ENCODE data around the gene PGAM4.

GRCh38 chrX:77922787-77923186, 46.7 kb downstream of the PGAM4 start:
- TF ChIP-seq, protein P1, sequence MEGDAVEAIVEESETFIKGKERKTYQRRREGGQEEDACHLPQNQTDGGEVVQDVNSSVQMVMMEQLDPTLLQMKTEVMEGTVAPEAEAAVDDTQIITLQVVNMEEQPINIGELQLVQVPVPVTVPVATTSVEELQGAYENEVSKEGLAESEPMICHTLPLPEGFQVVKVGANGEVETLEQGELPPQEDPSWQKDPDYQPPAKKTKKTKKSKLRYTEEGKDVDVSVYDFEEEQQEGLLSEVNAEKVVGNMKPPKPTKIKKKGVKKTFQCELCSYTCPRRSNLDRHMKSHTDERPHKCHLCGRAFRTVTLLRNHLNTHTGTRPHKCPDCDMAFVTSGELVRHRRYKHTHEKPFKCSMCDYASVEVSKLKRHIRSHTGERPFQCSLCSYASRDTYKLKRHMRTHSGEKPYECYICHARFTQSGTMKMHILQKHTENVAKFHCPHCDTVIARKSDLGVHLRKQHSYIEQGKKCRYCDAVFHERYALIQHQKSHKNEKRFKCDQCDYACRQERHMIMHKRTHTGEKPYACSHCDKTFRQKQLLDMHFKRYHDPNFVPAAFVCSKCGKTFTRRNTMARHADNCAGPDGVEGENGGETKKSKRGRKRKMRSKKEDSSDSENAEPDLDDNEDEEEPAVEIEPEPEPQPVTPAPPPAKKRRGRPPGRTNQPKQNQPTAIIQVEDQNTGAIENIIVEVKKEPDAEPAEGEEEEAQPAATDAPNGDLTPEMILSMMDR (IDR thresholded peaks at IDR 0.05) = no peak
- TF ChIP-seq POLR2AphosphoS5 (IDR thresholded peaks at IDR 0.05) = no peak
- no peak for TF ChIP-seq EP300 (IDR thresholded peaks at IDR 0.05; ENCODE audit: low read depth)

All from transverse colon (tissue), 4 donors.